DMS 273 treated with DMSO at 0.1 percent for 48 hours (cell line): ENCODE data around the gene GAREM1.
A peak's percentile ranks its signal among the peaks of the same experiment; 100 is the strongest.
"Not testable (repeated sequence)": the region's sequence is repeated elsewhere in the genome, so short reads cannot be mapped to it uniquely, and the experiment has no call there.

ENCODE experiments used
- DNase-seq: peaks from one replicate; lab custom pipeline; 2025; lab: John Stamatoyannopoulos, UW

Gene GAREM1

GRCh38 chr18:32470714-32471633, at the start of gene GAREM1:
GAREM1 (minus strand) TSS chr18:32470882; CDS start chr18:32470428, 454 bp downstream.
- peak; percentile 88 for DNase-seq

GRCh38 chr18:32511147-32511546, 40.5 kb upstream of the GAREM1 start:
- no peak for DNase-seq

DNA sequence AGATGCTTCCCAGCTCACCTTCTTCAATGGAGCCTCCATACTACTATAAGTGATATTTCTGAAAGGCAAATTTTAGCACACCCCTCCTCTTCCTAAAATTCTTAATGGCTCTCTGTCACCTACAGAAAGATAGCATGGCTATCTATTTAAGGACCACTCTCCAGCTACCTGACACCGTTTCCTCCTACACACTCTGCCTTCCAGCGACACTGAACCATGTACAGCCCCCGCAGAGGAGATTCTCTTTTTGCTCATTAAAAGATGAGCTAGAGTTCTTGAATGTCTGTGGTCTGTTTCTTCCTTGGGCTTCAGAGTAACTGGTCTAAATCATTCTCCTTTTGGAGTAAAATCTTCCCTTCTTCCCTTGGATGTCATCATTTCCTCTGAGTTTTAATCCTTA, 38.4 kb upstream of the GAREM1 start:
- no peak for DNase-seq

DNA sequence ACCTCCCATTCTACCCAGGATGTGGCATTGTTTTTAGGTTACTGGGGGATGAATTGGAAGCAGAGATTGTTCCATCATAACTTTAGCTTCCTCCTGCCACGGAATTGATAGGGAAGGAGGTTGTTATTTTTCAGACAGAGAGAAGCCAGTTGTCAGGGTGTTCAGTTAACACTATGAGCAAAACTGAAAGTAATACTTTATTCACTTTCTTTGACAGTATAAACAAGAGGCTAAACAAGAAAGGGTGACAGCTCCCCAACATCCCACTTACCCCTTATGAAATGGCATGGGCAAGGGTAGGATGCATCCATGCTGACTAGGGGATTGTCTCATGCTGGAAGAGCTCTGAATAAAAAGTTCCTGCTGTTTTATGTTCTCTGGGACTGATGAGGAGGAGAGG, 36.4 kb upstream of the GAREM1 start:
- DNase-seq: no peak

DNA sequence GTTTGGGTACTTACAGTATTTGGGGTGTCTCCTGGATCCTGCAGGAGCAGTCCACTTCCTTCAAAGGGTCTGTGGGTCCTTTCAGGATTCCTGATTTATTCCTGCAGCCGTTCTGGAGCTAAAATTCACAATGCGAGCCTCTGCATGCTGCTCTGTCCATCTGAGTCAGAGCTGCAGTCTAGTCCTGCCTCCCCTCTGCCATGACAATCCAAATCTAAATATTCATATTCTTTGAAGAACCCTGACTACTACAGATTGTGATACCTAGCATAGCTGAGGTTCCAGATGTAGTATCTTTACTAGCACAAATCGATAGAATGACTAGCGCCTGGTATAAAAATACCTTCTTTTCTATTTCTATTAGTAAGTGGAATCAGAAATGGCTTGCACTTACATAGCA, 31.3 kb upstream of the GAREM1 start:
- DNase-seq: no peak

DNA sequence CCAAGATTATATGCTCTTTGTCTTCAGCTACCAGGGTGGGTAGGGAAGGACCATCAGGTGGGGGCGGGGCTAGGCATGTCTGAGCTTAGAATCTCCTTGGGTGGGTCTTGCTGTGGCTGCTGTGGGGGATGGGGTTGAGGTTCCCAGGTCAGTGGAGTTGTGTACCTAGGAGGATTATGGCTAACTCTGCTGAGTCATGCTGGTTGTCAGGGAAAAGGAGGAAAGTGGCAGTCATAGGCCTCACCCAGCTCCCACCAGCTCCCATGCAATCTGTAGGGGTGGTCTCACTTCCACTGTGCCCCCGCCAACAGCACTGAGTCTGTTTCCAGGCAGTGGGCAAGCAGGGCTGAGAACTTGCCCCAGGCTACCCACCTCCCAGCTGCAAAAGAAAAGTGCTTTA, 30.6 kb upstream of the GAREM1 start:
- not testable (repeated sequence) for DNase-seq

DNA sequence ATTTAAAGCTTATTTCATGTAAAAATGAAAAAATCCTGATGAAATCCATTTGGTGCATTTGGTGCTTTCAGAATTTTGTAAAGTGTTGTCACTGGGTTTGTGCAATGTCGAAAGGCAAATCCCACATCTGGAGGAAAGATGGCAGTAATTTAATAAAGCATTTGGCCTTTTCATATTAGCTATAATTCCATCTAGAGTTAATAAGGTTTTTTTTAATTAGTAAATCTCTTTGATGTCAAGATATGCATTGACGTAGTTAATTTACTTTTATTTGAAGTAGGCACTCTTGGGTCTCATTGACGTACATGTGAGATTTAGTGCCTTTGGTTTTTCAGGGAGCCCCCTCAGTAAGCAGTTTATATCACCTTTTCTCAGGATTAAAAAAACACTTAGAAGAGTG, 12.3 kb upstream of the GAREM1 start:
- no peak for DNase-seq

GRCh38 chr18:32482117-32482516, 11.4 kb upstream of the GAREM1 start:
- DNase-seq: no peak

DNA sequence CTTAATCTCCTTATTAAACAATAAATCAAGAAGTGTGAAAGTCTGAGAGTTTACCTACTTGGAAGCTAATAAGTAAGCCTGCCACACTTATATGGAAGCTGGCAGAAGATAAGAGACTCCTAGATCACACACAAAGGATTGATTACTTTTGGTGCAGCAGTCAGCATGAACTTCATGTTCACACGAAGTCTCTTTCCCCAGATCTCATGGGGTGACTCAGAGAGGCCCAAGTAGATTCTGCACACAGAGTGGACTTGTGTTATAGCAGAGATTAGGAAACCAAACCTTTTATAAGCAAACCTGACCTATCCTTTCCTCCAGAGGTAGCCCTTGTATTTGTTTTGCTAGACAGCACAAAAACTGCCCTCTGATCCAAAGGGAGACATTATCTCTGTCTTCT, 9.9 kb upstream of the GAREM1 start:
- no peak for DNase-seq

GRCh38 chr18:32478807-32479206, 8.1 kb upstream of the GAREM1 start:
- no peak for DNase-seq

DNA sequence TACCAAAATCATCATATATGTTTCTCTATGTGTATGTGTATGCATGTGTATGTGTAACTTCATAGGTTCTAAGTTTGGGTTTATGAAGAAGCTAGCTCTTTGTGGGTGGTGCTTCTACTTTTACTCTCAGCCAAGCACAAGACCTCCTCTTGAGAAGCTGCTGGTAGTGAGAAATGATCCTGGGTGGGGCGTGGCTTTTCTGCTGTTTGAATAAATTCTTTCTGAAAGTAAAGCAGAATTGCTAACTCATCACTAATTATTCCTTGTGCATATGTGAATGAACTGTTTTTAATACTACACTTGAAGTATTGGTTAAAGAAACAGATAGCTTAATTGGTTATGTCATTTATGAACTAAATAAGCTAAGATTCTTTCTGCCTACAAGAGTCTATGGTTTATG, 7.6 kb upstream of the GAREM1 start:
- no peak for DNase-seq

GRCh38 chr18:32476106-32476505, 5.4 kb upstream of the GAREM1 start:
- DNase-seq: no peak

DNA sequence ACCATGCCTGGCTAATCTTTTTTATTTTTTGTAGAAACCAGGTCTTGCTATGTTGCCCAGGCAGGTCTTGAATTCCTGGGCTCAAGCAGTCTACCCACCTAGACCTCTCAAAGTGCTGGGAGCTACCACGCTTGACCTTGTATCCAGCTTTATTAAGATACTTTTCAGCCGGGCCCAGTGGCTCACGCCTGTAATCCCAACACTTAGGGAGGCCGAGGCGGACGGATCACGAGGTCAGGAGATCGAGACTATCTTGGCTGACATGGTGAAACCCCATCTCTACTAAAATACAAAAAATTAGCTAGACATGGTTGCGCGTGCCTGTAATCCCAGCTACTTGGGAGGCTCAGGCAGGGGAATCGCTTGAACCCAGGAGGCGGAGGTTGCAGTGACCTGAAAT, 4.4 kb upstream of the GAREM1 start:
- DNase-seq: not testable (repeated sequence)

DNA sequence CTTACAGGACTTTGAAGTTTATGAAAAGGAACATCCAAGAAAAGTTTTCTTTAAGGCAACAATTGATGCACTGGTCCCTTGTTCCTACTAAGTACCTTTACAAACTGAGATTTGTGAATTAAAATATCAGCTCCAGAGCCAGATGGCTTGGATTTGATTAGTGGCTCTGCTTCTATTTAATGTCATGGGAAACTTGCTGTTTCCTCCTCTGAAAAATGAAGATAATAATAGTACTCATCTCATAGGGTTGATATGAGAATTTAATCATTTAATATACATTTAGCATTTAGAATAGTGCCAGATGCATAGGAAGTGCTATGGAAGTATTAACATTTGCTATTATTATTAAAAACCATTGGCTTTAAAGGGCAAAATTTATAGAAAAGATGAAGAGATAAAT, 2.6 kb upstream of the GAREM1 start:
- no peak for DNase-seq

- no peak for DNase-seq
Observed at GRCh38 chr18:32472841-32473240, 2.2 kb upstream of the GAREM1 start.

DNA sequence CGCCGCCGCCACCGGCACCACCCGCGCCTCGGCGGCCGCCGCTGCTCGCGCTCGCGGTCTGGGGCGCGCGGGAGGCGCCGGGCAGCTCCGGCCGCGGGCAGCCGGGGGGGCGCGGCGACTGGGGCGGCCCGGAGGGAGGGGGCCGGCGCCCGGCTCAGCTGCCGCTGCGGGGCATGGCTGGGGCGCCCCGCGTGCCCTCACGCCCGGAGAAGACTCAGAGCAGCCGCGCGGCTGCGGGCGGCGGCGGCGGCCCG, 295 bp downstream of the GAREM1 start:
- no peak for DNase-seq

DNA sequence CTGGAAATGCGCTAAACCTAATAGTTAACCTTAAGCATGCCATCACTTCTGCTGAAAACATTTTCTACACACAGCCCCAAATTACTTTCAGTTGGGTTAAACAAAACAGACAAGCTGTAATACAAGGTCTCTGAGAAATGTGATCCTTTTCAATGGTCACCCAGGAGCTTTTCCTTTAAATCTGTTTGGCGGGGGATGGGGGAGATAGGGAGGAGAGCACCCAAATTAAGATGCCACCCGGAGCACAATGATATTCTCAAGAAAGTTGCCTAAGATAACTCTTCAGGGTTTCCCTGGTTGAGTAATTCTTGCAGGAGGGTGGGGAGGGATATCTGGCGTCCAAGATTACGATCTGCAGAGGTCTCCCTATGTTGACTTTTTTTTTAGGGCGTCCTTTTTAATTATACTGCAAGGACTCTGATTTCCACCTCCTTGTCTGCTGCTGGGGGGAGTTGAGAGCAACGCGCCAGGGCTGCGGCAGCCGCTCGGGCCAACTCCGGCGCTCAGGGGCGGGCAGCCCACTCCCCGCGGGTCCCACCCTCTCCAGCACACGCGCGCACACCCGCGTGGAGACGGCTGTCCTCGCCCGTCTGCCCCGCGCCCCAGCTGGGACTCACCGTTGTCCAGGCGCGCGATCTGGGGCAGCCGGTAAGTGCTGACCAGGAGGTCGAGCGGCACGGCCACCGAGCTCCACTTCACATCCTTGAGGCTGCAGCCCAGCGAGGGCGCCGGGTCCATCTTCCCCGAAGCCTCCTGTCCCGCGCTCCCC, 807 bp downstream of the GAREM1 start:
- DNase-seq: no peak

DNA sequence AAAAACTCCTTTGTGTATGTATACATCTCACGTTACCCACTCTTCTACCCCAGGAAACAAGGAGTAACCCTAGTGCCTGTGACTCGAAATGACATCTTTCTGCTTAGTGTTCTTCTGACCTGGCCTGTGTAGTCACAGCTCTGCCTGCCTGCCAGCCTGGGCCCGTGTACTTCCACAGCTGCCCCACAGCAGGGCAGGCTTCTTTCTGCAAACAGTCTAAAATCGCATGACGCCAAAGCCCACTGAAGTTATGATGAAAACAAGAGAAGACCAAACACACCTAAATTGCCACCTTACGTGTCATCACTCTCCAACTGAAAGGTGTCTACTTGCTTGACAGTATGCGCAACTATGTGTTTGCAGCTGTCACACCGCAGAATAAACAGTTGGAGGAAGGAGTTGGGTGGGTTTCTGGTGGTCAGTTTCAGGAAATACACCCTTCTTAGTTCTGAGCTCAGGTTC, 1.5 kb downstream of the GAREM1 start:
- no peak for DNase-seq

DNA sequence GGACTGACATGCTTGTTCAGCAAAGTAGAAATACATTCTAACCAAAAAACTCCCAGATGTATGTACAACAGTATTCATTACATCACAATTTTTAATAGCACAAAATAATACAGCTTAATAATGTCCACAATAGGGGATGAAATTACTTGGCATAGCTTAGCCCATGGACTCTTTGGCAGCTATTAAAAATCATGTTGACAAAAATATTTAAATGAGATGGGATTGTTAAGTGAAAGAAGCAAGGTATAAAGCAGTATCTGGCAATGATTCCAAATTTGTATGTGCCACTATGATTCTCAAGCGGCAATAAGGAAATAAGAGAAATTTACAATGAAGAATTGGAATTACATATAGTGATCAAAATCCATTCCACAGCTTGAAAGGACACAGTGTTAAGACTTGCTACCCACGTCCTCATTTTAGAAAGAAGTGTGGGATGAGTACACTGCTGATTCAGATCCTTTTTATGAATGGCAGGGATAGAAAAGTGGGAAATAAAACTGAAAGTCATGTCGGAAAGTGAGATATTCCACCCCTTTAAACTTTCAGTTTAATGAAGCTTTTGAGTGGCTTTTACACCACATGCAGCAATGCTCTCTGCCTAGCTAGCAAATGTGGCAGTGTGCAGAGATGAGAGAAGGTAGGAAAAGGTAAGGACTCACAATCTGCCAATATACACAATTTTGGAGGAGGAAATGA, 2.4 kb downstream of the GAREM1 start:
- no peak for DNase-seq

DNA sequence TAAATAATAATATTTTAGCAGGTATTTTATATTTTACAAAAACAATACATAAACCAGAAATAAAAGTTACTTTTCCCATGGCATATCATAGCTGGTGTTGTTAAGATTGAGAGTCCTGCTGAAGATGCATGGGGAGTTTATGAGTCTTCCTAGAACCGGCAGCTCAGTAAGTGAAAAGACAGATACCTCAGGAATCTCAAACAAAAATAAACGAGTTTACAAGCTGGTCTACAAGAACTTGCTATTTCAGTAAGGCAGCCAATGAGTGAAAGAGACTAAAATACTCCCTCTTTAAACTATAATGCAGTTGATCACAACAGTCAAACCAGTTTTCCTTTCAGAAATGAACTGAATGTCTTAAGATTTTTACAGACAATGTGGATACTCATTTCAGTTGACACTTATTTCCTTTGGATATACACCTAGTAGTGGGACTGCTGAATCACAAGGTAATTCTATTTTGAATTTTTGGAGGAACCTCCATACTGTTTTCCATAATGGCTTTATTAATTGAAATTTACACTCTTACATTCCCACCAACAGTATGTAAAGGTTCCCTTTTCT, 8.9 kb downstream of the GAREM1 start:
- no peak for DNase-seq

GRCh38 chr18:32460171-32460731, 10.4 kb downstream of the GAREM1 start:
- no peak for DNase-seq
